ENCODE measurements around the gene PARD3. TPM values are rescaled to one million over a fixed set of nuclear protein-coding genes. Genes with fewer than 3 reads are reported as not detected.

Gene PARD3
- total RNA-seq, 1 donor from 2014 or later, result 98.2 TPM

DNA sequence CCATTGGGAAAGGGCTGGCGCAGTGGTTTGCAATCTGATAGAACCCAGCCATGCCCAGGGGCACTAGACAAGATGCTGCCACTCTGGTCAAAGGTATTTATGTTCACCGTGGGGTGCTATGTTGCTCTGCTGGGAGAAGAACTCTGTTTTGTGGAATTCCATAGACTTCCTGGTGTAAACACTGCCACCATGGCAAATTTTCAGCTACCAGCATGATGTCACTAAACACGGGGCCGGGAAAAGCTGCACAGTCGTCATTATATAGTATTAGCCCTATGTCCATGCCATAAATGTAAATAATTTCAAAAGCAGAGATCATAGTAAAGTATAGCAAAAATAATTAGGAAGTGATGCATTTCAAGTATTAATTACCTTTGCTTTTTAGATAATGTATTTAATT is 500.6 kb downstream of the PARD3 start:
- Histone ChIP-seq H3K36me3 (ENCODE audit: control insufficient read depth, insufficient read depth, low read length) (peaks cover 2% of the 10 kb centered on the region), H3K27me3 (ENCODE audit: control insufficient read depth, insufficient read depth, low read length) (no peaks in the 10 kb centered on the region), H3K4me3 (ENCODE audit: low read depth, low read length) (no peak overlapping the region)
- TF ChIP-seq, protein P1, sequence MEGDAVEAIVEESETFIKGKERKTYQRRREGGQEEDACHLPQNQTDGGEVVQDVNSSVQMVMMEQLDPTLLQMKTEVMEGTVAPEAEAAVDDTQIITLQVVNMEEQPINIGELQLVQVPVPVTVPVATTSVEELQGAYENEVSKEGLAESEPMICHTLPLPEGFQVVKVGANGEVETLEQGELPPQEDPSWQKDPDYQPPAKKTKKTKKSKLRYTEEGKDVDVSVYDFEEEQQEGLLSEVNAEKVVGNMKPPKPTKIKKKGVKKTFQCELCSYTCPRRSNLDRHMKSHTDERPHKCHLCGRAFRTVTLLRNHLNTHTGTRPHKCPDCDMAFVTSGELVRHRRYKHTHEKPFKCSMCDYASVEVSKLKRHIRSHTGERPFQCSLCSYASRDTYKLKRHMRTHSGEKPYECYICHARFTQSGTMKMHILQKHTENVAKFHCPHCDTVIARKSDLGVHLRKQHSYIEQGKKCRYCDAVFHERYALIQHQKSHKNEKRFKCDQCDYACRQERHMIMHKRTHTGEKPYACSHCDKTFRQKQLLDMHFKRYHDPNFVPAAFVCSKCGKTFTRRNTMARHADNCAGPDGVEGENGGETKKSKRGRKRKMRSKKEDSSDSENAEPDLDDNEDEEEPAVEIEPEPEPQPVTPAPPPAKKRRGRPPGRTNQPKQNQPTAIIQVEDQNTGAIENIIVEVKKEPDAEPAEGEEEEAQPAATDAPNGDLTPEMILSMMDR (IDR thresholded peaks at IDR 0.05; ENCODE audit: insufficient read depth, low read length, severe bottlenecking), result no peak
- FAIRE-seq (no peak), DNase-seq (ENCODE audit: low read depth) (no peak)

DNA sequence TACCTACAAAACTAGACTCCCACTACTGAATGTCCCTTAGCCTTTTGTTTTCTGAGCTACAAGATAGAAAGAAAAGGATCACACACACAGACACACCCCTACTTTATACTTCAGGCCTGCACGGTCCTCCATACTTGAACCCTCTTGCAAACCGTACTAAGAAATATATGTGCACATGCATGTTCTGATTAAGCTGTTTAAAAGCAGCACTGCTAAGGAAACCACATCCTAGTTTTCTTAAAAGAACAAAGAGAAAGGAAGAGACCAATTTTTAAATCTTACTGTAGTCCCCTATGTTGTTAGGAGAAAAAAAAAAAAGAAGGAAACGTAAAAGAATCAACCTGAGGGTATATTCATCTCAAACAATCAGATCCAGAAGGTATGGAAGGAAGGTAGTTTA is 501.2 kb downstream of the PARD3 start:
- H3K27me3 ChIP-seq (ENCODE audit: control insufficient read depth, insufficient read depth, low read length), result no peaks in the 10 kb centered on the region
- H3K4me3 ChIP-seq (ENCODE audit: low read depth, low read length), result no peak overlapping the region
- FAIRE-seq, result no peak
- TF ChIP-seq, protein P1 (IDR thresholded peaks at IDR 0.05; ENCODE audit: insufficient read depth, low read length, severe bottlenecking), result no peak
- no peak for DNase-seq (ENCODE audit: low read depth)
- peaks cover 2% of the 10 kb centered on the region for H3K36me3 ChIP-seq (ENCODE audit: control insufficient read depth, insufficient read depth, low read length)

DNA sequence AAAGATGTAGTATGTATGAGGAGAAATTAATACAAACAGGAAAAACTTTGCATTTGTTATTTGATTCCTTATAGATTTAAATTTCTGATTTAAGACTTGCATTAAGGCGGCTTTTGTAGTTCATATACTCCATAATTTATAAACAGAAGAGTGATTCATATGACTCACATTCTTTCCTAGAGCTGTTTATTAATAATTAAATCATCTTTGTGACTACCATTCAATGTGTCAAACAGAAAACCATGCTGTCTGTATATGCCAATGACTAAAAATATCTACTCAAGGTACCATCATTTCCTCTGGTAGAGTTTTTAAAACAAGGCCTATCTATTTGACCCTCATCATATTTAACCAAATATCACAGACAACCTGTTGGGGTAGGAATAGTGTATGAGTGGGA is 501.7 kb downstream of the PARD3 start:
- TF ChIP-seq, protein P1 (IDR thresholded peaks at IDR 0.05; ENCODE audit: insufficient read depth, low read length, severe bottlenecking), result no peak
- FAIRE-seq, result no peak

DNA sequence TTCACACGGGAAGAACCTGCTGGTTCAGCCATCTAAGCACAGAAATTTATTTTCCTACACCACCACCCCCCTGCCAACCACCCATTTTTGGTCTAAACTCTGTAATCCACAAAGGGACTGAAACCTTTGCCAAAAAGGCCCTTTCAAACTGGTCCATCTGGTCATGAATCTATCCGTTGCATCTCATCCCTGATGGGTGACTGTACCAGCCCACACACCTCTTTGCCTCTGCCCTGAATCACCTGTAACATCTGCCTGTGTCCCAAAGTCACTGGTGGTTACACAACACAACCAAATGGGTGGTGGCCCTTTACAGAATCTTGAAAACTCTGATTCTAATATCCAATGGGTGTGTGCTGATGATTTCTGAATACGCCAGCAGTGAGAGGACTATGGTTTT is 503.4 kb downstream of the PARD3 start:
- FAIRE-seq, result no peak

More for the DNA sequence above, 501.7 kb downstream of the PARD3 start:
- H3K4me3 ChIP-seq (ENCODE audit: low read depth, low read length), result no peak overlapping the region
- DNase-seq (ENCODE audit: low read depth), result peak; percentile 58
- no peaks in the 10 kb centered on the region for H3K27me3 ChIP-seq (ENCODE audit: control insufficient read depth, insufficient read depth, low read length)
- H3K36me3 ChIP-seq (ENCODE audit: control insufficient read depth, insufficient read depth, low read length), result peaks cover 2% of the 10 kb centered on the region

DNA sequence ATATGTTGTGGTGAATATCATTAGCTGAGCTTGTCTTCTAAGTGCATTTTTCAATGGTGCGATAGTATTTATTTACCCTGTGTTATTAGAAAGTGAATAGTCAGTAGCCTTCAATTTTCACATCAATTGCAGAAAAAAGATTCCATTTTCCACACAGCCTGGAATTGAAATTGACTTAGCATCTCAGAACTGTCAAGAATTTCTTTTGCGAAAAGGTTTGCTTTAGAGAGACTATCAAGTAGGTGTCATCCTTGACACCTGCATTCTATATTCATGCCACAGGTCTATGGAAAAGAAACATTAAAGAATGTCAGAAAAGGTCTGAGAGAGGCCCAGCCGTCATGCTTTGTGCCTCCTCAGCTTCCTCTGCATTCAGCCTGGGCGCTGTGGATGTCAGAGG is 504.9 kb downstream of the PARD3 start:
- no peak overlapping the region for H3K4me3 ChIP-seq (ENCODE audit: low read depth, low read length)
- TF ChIP-seq, protein P1 (IDR thresholded peaks at IDR 0.05; ENCODE audit: insufficient read depth, low read length, severe bottlenecking), result no peak
- no peak for FAIRE-seq
- no peaks in the 10 kb centered on the region for H3K36me3 ChIP-seq (ENCODE audit: control insufficient read depth, insufficient read depth, low read length)
- H3K27me3 ChIP-seq (ENCODE audit: control insufficient read depth, insufficient read depth, low read length), result no peaks in the 10 kb centered on the region
- no peak for DNase-seq (ENCODE audit: low read depth)

More for the DNA sequence above, 503.4 kb downstream of the PARD3 start:
- peak; percentile 6 for DNase-seq (ENCODE audit: low read depth)
- H3K36me3 ChIP-seq (ENCODE audit: control insufficient read depth, insufficient read depth, low read length), result no peaks in the 10 kb centered on the region
- TF ChIP-seq, protein P1 (IDR thresholded peaks at IDR 0.05; ENCODE audit: insufficient read depth, low read length, severe bottlenecking), result no peak
- H3K4me3 ChIP-seq (ENCODE audit: low read depth, low read length), result no peak overlapping the region
- no peaks in the 10 kb centered on the region for H3K27me3 ChIP-seq (ENCODE audit: control insufficient read depth, insufficient read depth, low read length)

DNA sequence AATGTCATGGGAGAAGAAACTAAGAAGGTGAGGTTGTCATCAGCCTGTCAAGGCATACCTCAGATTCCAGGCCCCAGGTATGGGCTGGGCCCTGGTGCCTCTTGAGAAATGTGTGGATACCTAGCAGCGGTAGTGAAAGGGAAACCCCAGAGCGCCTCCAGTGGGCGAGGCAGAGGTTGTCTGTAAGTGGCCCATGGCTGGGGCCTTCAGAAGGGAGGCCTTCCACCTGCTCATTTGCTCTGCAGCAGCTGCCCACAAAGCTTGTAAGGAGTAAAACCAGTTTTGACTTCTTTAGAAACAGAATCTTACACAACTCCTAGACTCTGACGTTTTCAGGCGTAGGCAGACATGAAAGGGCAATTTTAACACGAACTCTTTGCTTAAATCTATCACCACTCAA is 509.9 kb downstream of the PARD3 start:
- Histone ChIP-seq H3K4me3 (ENCODE audit: low read depth, low read length) (no peak overlapping the region), H3K36me3 (ENCODE audit: control insufficient read depth, insufficient read depth, low read length) (no peaks in the 10 kb centered on the region), H3K27me3 (ENCODE audit: control insufficient read depth, insufficient read depth, low read length) (no peaks in the 10 kb centered on the region)
- FAIRE-seq, result no peak
- TF ChIP-seq, protein P1 (IDR thresholded peaks at IDR 0.05; ENCODE audit: insufficient read depth, low read length, severe bottlenecking), result peak; percentile 79
- peak; percentile 87 for DNase-seq (ENCODE audit: low read depth)
